Measurements from ENCODE around the gene SHISA6. TPM values are rescaled to one million over a fixed set of nuclear protein-coding genes. Genes with fewer than 3 reads are reported as not detected.
"Not testable (repeated sequence)": the region's sequence is repeated elsewhere in the genome, so short reads cannot be mapped to it uniquely, and the experiment has no call there.

The SHISA6 gene
- total RNA-seq, 1 donor from 2014 or later: not detected

- no peak for DNase-seq
These were observed 62.9 kb downstream of the SHISA6 start for GRCh38 chr17:11303773-11304394.

- DNase-seq: no peak
These were observed 63.6 kb downstream of the SHISA6 start for GRCh38 chr17:11304568-11304967.

- DNase-seq: no peak
These were observed 64.5 kb downstream of the SHISA6 start for GRCh38 chr17:11305524-11305923.

GRCh38 chr17:11308531-11308930 lies 67.5 kb downstream of the SHISA6 start:
- DNase-seq: no peak

- DNase-seq: no peak
These were observed 68.0 kb downstream of the SHISA6 start for GRCh38 chr17:11309033-11309432.

GRCh38 chr17:11309850-11310249 lies 68.8 kb downstream of the SHISA6 start:
- DNase-seq: no peak

- DNase-seq: not testable (repeated sequence)
These were observed 75.4 kb downstream of the SHISA6 start for GRCh38 chr17:11316451-11316850.

- no peak for DNase-seq
These were observed 77.2 kb downstream of the SHISA6 start for GRCh38 chr17:11318207-11318606.

- no peak for DNase-seq
These were observed 78.9 kb downstream of the SHISA6 start for GRCh38 chr17:11319894-11320293.

GRCh38 chr17:11324021-11324420 lies 83.0 kb downstream of the SHISA6 start:
- DNase-seq: no peak

GRCh38 chr17:11324846-11325420 lies 83.9 kb downstream of the SHISA6 start:
- DNase-seq: no peak

GRCh38 chr17:11326492-11326891 lies 85.5 kb downstream of the SHISA6 start:
- no peak for DNase-seq

GRCh38 chr17:11328770-11329169 lies 87.8 kb downstream of the SHISA6 start:
- no peak for DNase-seq

GRCh38 chr17:11330006-11330405 lies 89.0 kb downstream of the SHISA6 start:
- no peak for DNase-seq

- no peak for DNase-seq
These were observed 89.8 kb downstream of the SHISA6 start for GRCh38 chr17:11330826-11331225.

GRCh38 chr17:11331547-11332513 lies 90.8 kb downstream of the SHISA6 start:
- no peak for DNase-seq

- DNase-seq: no peak
These were observed 91.7 kb downstream of the SHISA6 start for GRCh38 chr17:11332706-11333105.

GRCh38 chr17:11334493-11334892 lies 93.5 kb downstream of the SHISA6 start:
- DNase-seq: no peak

GRCh38 chr17:11336290-11336689 lies 95.3 kb downstream of the SHISA6 start:
- DNase-seq: no peak

GRCh38 chr17:11340803-11341202 lies 99.8 kb downstream of the SHISA6 start:
- DNase-seq: no peak

GRCh38 chr17:11342138-11342537 lies 101.1 kb downstream of the SHISA6 start:
- no peak for DNase-seq

- no peak for DNase-seq
These were observed 108.1 kb downstream of the SHISA6 start for GRCh38 chr17:11349106-11349505.

GRCh38 chr17:11351479-11351878 lies 110.5 kb downstream of the SHISA6 start:
- DNase-seq: no peak

- DNase-seq: no peak
These were observed 112.6 kb downstream of the SHISA6 start for GRCh38 chr17:11353601-11354000.
